H1 (cell line): ENCODE measurements around the gene PRKAR1B. TPM values are rescaled to one million over a fixed set of nuclear protein-coding genes. Genes with fewer than 3 reads are reported as not detected.

ENCODE experiments used
- CHD7 ChIP-seq: fragments of 300-600 bp; sonication (generic); IDR thresholded peaks from 2 replicates; pipeline ENCODE4 v1.7.1; 2012; ENCODE audit warnings: low read length, moderate library complexity, mild to moderate bottlenecking, inconsistent platforms; ENCODE audit not compliant: insufficient replicate concordance
- FOSL1 ChIP-seq: IDR thresholded peaks from 2 replicates; pipeline ENCODE4 v1.6.1; 2011; ENCODE audit warnings: mild to moderate bottlenecking, low read depth, low read length, moderate library complexity; ENCODE audit not compliant: insufficient read depth
- KDM5A ChIP-seq: fragments of 200-600 bp; IDR thresholded peaks from 2 replicates; pipeline ENCODE4 v1.7.1; 2012; ENCODE audit warnings: mild to moderate bottlenecking, low read length, inconsistent platforms, mixed read lengths
- SAP30 ChIP-seq: fragments of 300-600 bp; sonication (generic); IDR thresholded peaks from 2 replicates; pipeline ENCODE4 v1.7.1; 2012; ENCODE audit warnings: low read length, moderate library complexity, mild to moderate bottlenecking, inconsistent platforms; ENCODE audit not compliant: insufficient read depth, insufficient replicate concordance
- polyA plus RNA-seq, 7 experiments: library from polyadenylated mRNA; depleted of rRNA in 3 of 7; stranded (reverse) in 5 of 7; unstranded in 2 of 7; fragments of >200 nt in 5 of 7; fragments of 200-250 nt in 2 of 7; gene quantifications; 1 replicate in 5 of 7; 2 replicates in 1 of 7; 4 replicates in 1 of 7; pipeline versions ENCODE4 v1.2.1 to v1.2.3, GENCODE V29; 2011 to 2013; ENCODE audit warnings: missing spikeins in 2 of 7, mixed read lengths in 2 of 7
- total RNA-seq: library from RNA; stranded (reverse); fragmentation: NEBNext Ultra II Directional; extraction: Animal tissue kit (Norgen Biotek cat#: 25700); gene quantifications from 2 replicates; pipeline ENCODE4 v1.2.1, GENCODE V29; 2021

Gene PRKAR1B
- total and polyA plus RNA-seq, 2 of the 8 experiments (the other 6 are each of a cell fraction or from before 2014, with no cell fraction given), result 12.3 to 55.7 TPM

- TF ChIP-seq CHD7 (no peak), SAP30 (no peak), KDM5A (no peak), FOSL1 (no peak)
These were observed 17.9 kb upstream of the PRKAR1B start (continued) for GRCh38 chr7:744854-745430.
